GM12878 (cell line): ENCODE measurements around the gene RIN1. TPM values are rescaled to one million over a fixed set of nuclear protein-coding genes. Genes with fewer than 3 reads are reported as not detected.

Experiments
- ATAC-seq: fragments of 200-7000 bp; cut with Tn5 transposase; 3 replicates; pipeline ENCODE4 v1.9.1; 2020; ENCODE audit warnings: mild to moderate bottlenecking, moderate library complexity
- BruUV-seq: library from RNA; stranded (reverse); fragments of 400-500 nt; replicated peaks from 2 replicates; lab custom pipeline; 2021; lab: Mats Ljungman, UMichigan
- CTCF ChIA-PET: fragments of 300-600 bp; sonication (Branson Sonifier 250); formaldehyde crosslinking; extraction: SDS; loops from one replicate; lab custom pipeline; 2021; ENCODE audit warnings: inconsistent platforms; lab: Yijun Ruan, JAX
- POLR2A ChIA-PET: fragments of 350-600 bp; formaldehyde crosslinking; extraction: SDS; loops from one replicate; lab custom pipeline; 2021; ENCODE audit warnings: inconsistent platforms; lab: Charles Lee
- RAD21 ChIA-PET: fragments of 300-600 bp; sonication (Branson Sonifier 250); formaldehyde crosslinking; loops from one replicate; lab custom pipeline; 2023; ENCODE audit warnings: antibody characterized with exemption; ENCODE audit not compliant: unreplicated experiment; lab: Charles Lee
- SMC1A ChIA-PET: fragments of 300-600 bp; sonication (Branson Sonifier 250); formaldehyde crosslinking; loops from one replicate; lab custom pipeline; 2023; ENCODE audit not compliant: unreplicated experiment, uncharacterized antibody; lab: Charles Lee
- DNase-seq: peaks from one replicate; pipeline ENCODE4 v3.0.0-alpha.2; 2011; ENCODE audit warnings: low read depth, low spot score
- FAIRE-seq: peaks from 3 replicates; lab custom pipeline; 2011; peaks lifted over from hg19 to GRCh38; lab: Jason Lieb, UNC
- H2AFZ ChIP-seq: 2 replicates; pipeline ENCODE4 v1.6.0; 2011; ENCODE audit warnings: low read depth, low read length, control low read depth; ENCODE audit not compliant: control insufficient read depth
- H3K27ac ChIP-seq: 2 replicates; pipeline ENCODE4 v1.5.1; 2011; ENCODE audit warnings: control low read depth; ENCODE audit not compliant: control insufficient read depth, insufficient read depth
- H3K27me3 ChIP-seq, 2 experiments: replicated peaks in 1 of 2; 2 replicates each; pipeline versions ENCODE4 v1.6.0 to v1.6.1; 2011; ENCODE audit warnings: low read length in 1 of 2; ENCODE audit not compliant: control insufficient read depth in 2 of 2, insufficient read depth in 2 of 2
- H3K36me3 ChIP-seq, 2 experiments: 2 replicates each; pipeline ENCODE4 v1.5.1; 2011; ENCODE audit warnings: low read length in 1 of 2; ENCODE audit not compliant: control insufficient read depth in 2 of 2, insufficient read depth in 2 of 2
- H3K4me1 ChIP-seq: 2 replicates; pipeline ENCODE4 v1.6.1; 2011; ENCODE audit warnings: mild to moderate bottlenecking, low read length, moderate library complexity, mixed read lengths; ENCODE audit not compliant: control insufficient read depth, insufficient read depth
- H3K4me2 ChIP-seq: 2 replicates; pipeline ENCODE4 v1.6.0; 2011; ENCODE audit warnings: control low read depth; ENCODE audit not compliant: control insufficient read depth, insufficient read depth
- H3K4me3 ChIP-seq: fragments of 200-600 bp; sonication (generic); 2 replicates; pipeline ENCODE4 v1.5.1; 2016
- H3K79me2 ChIP-seq: 2 replicates; pipeline ENCODE4 v1.6.0; 2011; ENCODE audit warnings: low read length; ENCODE audit not compliant: control insufficient read depth, insufficient read depth
- H3K9ac ChIP-seq: 2 replicates; pipeline ENCODE4 v1.8.0; 2011; ENCODE audit warnings: low read length, control low read depth, mixed read lengths; ENCODE audit not compliant: control insufficient read depth, insufficient read depth
- H3K9me3 ChIP-seq: replicated peaks from 3 replicates; pipeline ENCODE4 v1.5.1; 2011; ENCODE audit warnings: mild to moderate bottlenecking, low read length; ENCODE audit not compliant: control insufficient read depth, insufficient read depth
- H4K20me1 ChIP-seq: 2 replicates; pipeline ENCODE4 v1.6.0; 2011; ENCODE audit not compliant: control insufficient read depth, insufficient read depth
- ATF7 ChIP-seq: fragments of 450-650 bp; IDR thresholded peaks from 2 replicates; pipeline ENCODE4 v1.6.1; 2016; ENCODE audit warnings: low read depth, mild to moderate bottlenecking
- BCL11A ChIP-seq: IDR thresholded peaks from 2 replicates; pipeline ENCODE4 v1.6.1; 2011; ENCODE audit warnings: low read depth, low read length
- BHLHE40 ChIP-seq, 2 experiments: fragments of 450-650 bp in 1 of 2; IDR thresholded peaks; 2 replicates each; pipeline ENCODE4 v1.6.1; 2011 to 2017; ENCODE audit warnings: low read depth in 2 of 2, borderline replicate concordance in 1 of 2, improper control_type of control experiment in 1 of 2, low read length in 1 of 2, mild to moderate bottlenecking in 1 of 2
- CREB1 ChIP-seq: IDR thresholded peaks from 2 replicates; pipeline ENCODE4 v1.6.1; 2012; ENCODE audit warnings: low read depth, mild to moderate bottlenecking, inconsistent platforms
- HCFC1 ChIP-seq: fragments of 150-350 bp; IDR thresholded peaks from 2 replicates; pipeline ENCODE4 v1.6.1; 2014; ENCODE audit warnings: low read length
- HSF1 ChIP-seq: fragments of 150-350 bp; IDR thresholded peaks from 2 replicates; pipeline ENCODE4 v1.6.1; 2014; ENCODE audit warnings: mild to moderate bottlenecking, low read depth, low read length
- MEF2A ChIP-seq: IDR thresholded peaks from 2 replicates; pipeline ENCODE4 v1.6.1; 2011; ENCODE audit warnings: low read depth, mild to moderate bottlenecking, low read length, moderate library complexity; ENCODE audit not compliant: insufficient read depth
- MTA3 ChIP-seq: IDR thresholded peaks from 2 replicates; pipeline ENCODE4 v1.6.1; 2012; ENCODE audit warnings: low read length, inconsistent platforms, borderline replicate concordance
- POLR2A ChIP-seq: IDR thresholded peaks from 2 replicates; pipeline ENCODE4 v1.6.1; 2011; ENCODE audit warnings: low read depth, mild to moderate bottlenecking, low read length
- SREBF2 ChIP-seq: IDR thresholded peaks from 2 replicates; pipeline ENCODE4 v1.6.1; 2012; ENCODE audit warnings: mild to moderate bottlenecking, low read length
- YBX1 ChIP-seq: fragments of 450-650 bp; IDR thresholded peaks from 2 replicates; pipeline ENCODE4 v1.6.1; 2016; ENCODE audit warnings: antibody characterized with exemption
- ZNF687 ChIP-seq: fragments of 450-650 bp; IDR thresholded peaks from 2 replicates; pipeline ENCODE4 v1.6.1; 2017; ENCODE audit warnings: mild to moderate bottlenecking, moderate library complexity
- WGBS: methylation state at CpG from one replicate; pipeline ENCODE4 v1.1.6; 2016; ENCODE audit warnings: low lambda C conversion rate; ENCODE audit not compliant: insufficient replicate concordance, insufficient coverage; ENCODE audit errors: missing lambda C conversion rate; 5-methylcytosine and 5-hydroxymethylcytosine counted together
- in situ Hi-C: fragments of 300-500 bp; cut with MboI; formaldehyde crosslinking; loops from 9 replicates; pipeline ENCODE4 v1.14.3; 2018; ENCODE audit warnings: mixed read lengths
- intact Hi-C: fragments of 100-400 bp; cut with micrococcal nuclease; formaldehyde crosslinking; loops from one replicate; pipeline ENCODE4 v1.14.2; 2022; ENCODE audit not compliant: unreplicated experiment
- polyA plus RNA-seq, 11 experiments: library from polyadenylated mRNA; depleted of rRNA in 4 of 11; unstranded in 6 of 11; stranded (reverse) in 5 of 11; fragments of >200 nt; fragmentation: Nextera tagmentation in 4 of 11; fragmentation: Illumina TruSeq in 1 of 11; extraction: Ambion mirVana in 4 of 11; extraction: Trizol in 1 of 11; gene quantifications; 1 replicate in 1 of 11; 2 replicates in 10 of 11; pipeline versions ENCODE4 v1.2.1 to v1.2.3, GENCODE V29; 2011 to 2016; ENCODE audit warnings: inconsistent platforms in 2 of 11, missing spikeins in 2 of 11, low read depth in 1 of 11
- total RNA-seq, 4 experiments: library from RNA; depleted of rRNA in 3 of 4; stranded (reverse); fragments of >200 nt in 3 of 4; fragmentation: Illumina TruSeq in 1 of 4; extraction: Trizol in 1 of 4; gene quantifications; 2 replicates each; pipeline versions ENCODE4 v1.2.1 to v1.2.3, GENCODE V29; 2013 to 2021

The RIN1 gene
- total and polyA plus RNA-seq, 10 of the 15 experiments (the other 5 are each of a cell fraction or from before 2014, with no cell fraction given) = 0.04 to 0.69 (median 0.22) TPM; not detected in 1

- TF ChIP-seq CREB1 (no peak), ZNF687 (no peak), SREBF2 (no peak)
Measured at GRCh38 chr11:66323684-66324083, 12.6 kb downstream of the RIN1 start (continued).

GRCh38 chr11:66322732-66323427 lies 13.4 kb downstream of the RIN1 start:
- H2AFZ ChIP-seq = no peak overlapping the region
- H3K4me1 ChIP-seq = peaks cover 10% of the 10 kb centered on the region
- 54% methylated on average over 11 of the region's 11 CpGs for WGBS

More at GRCh38 chr11:66322732-66323427, 13.4 kb downstream of the RIN1 start:
- no peak overlapping the region for H3K9ac ChIP-seq
- no peak overlapping the region for H3K27ac ChIP-seq
- BruUV-seq = no TSS peak
- no peaks in the 10 kb centered on the region for H3K79me2 ChIP-seq
- H3K4me2 ChIP-seq = no peak overlapping the region
- H3K4me3 ChIP-seq = no peak overlapping the region
- intact Hi-C loops = no loop called here
- no peaks in the 10 kb centered on the region; the same call in 2 of the 3 replicates for H3K9me3 ChIP-seq
- ChIA-PET RAD21 (interaction anchor here (1.5 kb wide), 1 partner anchor 10 kb away, joined by 5 read pairs; no protein-coding TSS in a partner anchor), SMC1A (no interaction called here), POLR2A (no interaction called here), CTCF (interaction anchor here (1.9 kb wide), 1 partner anchor 10 kb away, joined by 8 read pairs; no protein-coding TSS in a partner anchor)
- DNase-seq = no peak
- H3K27me3 ChIP-seq = no peaks in the 10 kb centered on the region; a peak in 1 of 4 replicates
- in situ Hi-C loops = no loop called here
- no peaks in the 10 kb centered on the region for H3K36me3 ChIP-seq
- ATAC-seq = no peak
- FAIRE-seq = no peak
- no peak for TF ChIP-seq MTA3
- TF ChIP-seq MEF2A = no peak
- no peak for TF ChIP-seq HCFC1
- no peak for TF ChIP-seq BHLHE40 (IDR thresholded peaks at IDR 0.05; ENCODE audit: borderline replicate concordance in 1 of 2, low read depth in 2 of 2, low read length in 1 of 2)
- no peak for TF ChIP-seq POLR2A
- no peak for TF ChIP-seq HSF1
- no peak for TF ChIP-seq BCL11A
- TF ChIP-seq ATF7 = no peak
- no peak for TF ChIP-seq YBX1
- H4K20me1 ChIP-seq = no peaks in the 10 kb centered on the region
